ENCODE measurements around the gene TP53.
"Not testable (repeated sequence)": the region's sequence is repeated elsewhere in the genome, so short reads cannot be mapped to it uniquely, and the experiment has no call there.

The TP53 gene

DNA sequence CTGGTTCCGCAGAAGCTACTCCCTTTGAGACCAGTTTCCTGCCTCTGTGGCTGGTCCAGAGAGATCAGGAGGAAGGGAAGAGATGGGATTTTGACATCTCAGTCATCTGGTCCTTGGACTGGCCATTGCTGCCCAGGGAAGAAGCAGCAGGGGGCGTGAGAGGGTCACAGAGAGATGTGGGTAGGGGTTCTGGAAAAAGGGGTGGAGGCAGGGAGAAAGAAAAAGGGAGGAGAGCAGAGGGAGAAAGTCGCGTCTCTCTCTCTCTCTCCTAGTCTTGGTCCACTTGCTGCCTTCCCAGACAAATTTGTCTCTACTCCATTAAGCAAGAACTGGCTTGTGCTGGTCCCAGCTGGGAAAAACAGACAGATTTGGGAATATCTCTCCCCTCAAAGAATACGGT, 52.9 kb downstream of the TP53 start:
- peak in 29 of 51 donors; percentile 12 to 71 (median 48) for DNase-seq

DNA sequence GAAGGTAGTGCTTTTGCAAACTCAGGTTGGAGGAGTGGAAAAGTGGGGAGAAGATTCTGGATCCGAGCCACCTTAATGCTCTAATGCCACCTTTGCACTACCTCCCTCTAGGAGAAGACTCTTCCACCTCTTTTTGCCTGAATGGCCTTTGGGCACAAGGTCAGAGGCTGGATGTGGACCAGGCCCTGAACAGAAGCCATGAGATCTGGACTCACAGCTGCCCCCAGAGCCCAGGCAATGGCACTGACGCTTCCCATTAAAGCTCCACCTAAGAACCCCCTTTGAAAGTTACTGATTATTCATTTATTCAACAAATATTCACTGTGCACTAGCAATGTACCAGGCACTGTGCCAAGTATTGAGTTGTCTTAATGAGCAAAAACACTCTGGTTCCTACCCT, 54.2 kb downstream of the TP53 start:
- no peak for DNase-seq

DNA sequence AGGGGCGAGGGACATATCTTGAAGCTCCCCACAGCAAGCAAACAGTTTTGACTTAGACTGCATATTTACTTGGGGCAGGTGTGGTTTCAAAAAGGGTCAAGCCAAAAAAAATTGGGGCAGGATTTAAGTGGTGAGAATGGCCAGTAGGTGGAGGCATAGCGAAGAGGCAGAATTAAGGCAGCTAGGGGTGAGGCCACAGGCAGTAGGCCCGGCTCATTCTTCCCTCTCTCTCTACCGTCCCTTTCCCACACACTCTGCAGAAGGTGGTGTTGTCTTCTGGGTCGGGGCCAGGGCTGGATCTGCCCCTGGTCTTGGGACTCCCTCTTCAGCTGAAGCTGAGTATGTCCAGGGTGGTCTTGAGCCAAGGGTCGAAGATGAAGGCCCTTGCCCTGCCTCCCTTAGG, 54.8 kb downstream of the TP53 start:
- peak in 6 of 51 donors; percentile 7 to 29 (median 14) for DNase-seq

GRCh38 chr17:7631398-7632380, 55.6 kb downstream of the TP53 start:
- DNase-seq: no peak

DNA sequence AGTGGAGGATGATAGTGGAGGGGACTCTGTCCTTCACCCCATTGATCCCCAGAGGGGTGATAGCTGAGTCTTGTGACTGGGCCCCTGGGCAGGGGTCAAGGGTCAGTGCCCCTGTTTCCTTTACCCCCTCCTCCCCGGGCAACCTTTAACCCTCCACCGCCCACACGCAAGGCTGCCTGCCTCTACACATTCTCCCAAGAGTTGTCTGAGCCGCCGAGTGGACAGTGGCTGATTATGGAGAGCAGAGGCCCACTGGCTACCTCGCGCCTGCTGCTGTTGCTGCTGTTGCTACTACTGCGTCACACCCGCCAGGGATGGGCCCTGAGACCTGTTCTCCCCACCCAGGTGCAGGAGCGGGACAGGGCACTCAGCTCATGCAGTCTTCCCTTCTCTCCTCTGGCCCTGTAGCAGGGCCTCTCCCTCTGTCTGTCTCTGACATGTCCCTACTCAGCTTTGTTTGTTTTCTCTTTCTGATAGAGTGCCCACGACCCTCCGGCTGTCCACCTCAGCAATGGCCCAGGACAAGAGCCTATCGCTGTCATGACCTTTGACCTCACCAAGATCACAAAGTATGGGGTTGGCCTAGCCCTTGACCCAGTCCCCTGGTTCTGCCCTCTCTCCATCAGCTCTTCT, 57.2 kb downstream of the TP53 start, which contains the start of gene SHBG:
SHBG (plus strand) TSS at position 197 of the 633 bp plus-strand sequence; CDS start at position 235, 38 bp downstream.
- DNase-seq: no peak

- peak; percentile 60 to 96 (median 91) for DNase-seq
Measured at GRCh38 chr17:7627250-7628121, 59.8 kb downstream of the TP53 start, which contains the start of gene SAT2. Gene SAT2, minus strand, starts transcription at chr17:7627821. Its CDS starts 186 bp downstream, at chr17:7627635.

DNA sequence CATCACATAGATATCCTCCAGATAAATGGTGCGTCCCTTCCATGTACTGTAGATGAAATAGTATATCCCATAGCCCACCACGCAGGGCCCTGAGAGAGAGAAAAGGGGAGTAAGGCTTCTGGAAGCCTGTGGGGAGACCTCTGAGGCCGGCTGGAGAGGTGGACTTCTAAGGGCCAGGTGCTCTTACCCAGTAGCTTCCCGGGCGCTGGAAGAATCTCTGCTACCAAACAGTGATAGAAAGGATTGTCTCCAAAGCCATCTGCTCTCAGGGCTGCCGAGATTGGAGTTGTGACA, 60.4 kb downstream of the TP53 start:
- DNase-seq: no peak

- peak in 6 of 51 donors; percentile 5 to 17 (median 8) for DNase-seq
Measured at GRCh38 chr17:7626307-7626706, 61.0 kb downstream of the TP53 start.

GRCh38 chr17:7625749-7626148, 61.5 kb downstream of the TP53 start:
- not testable (repeated sequence) for DNase-seq

DNA sequence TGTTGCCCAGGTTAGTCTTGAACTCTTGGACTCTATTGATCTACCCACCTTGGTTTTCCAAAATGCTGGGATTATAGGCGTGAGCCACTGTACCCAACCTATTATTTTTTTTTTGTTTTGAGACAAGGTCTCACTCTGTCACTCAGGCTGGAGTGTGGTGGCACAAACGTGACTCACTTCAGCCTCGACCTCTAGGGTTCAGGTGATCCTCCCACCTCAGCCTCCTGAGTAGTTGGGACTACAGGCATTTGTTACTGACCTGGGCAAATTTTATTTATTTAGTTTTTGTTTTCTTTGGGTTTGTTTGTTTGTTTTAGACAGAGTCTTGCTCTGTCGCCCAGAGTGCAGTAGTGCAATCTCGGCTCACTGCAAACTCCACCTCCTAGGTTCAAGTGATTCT, 63.6 kb downstream of the TP53 start:
- no peak for DNase-seq

DNA sequence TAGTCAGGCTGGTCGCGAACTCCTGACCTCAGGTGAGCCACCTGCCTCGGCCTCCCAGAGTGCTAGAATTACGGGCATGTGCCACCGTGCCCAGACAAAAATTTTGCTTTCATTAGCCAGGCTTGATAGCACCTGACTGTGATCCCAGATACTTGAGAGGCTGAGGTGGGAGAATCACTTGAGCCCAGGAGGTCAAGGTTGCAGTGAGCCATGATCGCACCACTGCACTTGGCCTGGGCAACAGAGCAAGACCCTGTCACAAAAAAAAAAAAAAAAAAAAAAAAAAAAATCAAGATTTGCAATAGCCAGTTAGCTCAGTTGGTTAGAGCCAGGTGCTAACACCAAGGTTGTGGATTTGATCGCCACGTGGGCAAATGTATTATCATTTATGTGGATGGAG, 66.5 kb downstream of the TP53 start:
- DNase-seq: no peak

DNA sequence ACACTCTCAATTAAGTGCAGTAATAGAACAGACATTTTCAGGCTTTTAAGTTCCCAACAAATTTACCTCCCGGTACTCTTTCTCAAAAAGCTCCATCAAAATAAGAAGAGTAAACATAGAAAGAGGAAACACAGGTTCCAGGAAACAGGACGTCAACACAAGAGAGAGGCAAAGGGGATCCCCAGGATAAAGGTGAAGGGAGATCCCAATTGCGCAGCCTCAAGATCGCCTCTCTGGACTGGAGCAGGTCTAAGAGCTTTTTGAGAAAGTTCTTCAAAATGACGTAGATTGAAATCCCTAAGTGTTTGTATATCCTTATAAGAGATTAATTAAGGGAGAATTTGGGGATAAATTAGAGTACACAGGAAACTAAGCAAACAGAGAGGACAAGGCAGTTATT, 68.7 kb downstream of the TP53 start:
- DNase-seq: no peak
